ENCODE data around the gene DPH1.
A peak's percentile ranks its signal among the peaks of the same experiment; 100 is the strongest.
"Not testable (repeated sequence)": the region's sequence is repeated elsewhere in the genome, so short reads cannot be mapped to it uniquely, and the experiment has no call there.

Gene DPH1

DNA sequence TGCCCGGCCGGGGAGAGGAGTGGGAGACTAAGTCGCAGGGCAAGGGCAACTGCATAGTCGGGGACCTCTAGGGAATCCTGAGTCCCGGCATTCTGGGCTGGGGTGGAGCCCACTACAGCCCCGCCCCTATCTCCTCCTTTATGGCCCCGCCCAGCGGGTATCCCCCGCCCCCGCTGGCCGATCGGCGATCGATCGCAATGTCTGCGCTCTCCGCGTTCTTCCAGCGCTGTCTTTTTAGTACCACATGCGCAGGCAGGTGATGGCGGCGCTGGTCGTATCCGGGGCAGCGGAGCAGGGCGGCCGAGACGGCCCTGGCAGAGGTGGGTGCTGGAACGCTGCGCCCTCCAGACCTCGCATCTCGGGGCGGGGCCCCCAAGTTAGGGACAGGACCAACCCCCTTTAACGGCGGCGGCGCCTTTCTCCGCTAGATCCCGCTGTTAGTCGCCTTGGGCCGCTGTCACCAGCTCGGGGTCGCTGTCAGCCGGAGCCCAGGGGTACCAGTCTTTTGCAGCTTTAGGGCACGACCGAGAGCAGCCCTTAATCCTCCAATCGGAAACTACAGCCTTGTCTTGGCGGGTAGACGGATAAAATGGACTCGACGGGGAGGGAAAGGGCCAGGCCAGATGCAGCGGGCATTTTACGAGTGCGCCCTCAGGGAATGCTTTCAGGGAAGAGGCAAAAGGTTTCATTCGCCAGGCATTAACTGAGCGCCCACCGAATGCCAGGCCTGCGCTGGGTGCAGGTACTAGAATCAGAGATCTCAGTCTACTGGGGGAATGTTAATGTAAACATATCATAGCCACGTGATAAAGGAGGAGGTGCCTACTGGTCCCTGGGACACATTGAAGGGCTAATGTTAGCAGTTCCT is at the start of gene DPH1:
TSS of gene DPH1 (plus strand) at position 243 of the 868 bp plus-strand sequence. CDS start at position 260, 17 bp downstream.
- DNase-seq = peak; percentile 53 to 82

DNA sequence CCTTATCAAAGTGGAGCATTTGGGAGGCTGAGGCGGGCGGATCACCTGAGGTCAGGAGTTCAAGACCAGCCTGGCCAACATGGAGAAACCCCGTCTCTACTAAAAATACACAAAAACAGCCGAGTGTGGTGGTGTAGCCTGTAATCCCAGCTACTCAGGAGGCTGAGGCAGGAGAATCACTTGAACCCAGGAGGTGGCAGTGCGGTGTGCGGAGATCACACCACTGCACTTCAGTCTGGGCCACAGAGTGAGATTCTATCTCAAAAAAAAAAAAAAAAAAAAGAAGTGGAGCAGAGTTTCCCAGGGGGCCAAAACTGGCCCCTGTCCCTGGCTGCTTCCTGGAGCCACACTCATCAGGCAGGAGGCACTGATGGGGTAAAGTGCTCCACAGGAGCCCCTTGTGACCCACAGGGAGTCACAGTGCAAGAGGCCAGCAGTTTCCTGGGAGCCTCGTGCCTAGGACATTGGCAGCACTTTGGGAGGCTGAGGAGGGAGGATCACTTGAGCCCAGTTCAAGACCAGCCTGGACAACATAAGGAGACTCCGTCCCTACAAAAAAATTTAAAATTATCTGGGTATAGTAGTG is 49.2 kb upstream of the DPH1 start:
- DNase-seq = no peak

DNA sequence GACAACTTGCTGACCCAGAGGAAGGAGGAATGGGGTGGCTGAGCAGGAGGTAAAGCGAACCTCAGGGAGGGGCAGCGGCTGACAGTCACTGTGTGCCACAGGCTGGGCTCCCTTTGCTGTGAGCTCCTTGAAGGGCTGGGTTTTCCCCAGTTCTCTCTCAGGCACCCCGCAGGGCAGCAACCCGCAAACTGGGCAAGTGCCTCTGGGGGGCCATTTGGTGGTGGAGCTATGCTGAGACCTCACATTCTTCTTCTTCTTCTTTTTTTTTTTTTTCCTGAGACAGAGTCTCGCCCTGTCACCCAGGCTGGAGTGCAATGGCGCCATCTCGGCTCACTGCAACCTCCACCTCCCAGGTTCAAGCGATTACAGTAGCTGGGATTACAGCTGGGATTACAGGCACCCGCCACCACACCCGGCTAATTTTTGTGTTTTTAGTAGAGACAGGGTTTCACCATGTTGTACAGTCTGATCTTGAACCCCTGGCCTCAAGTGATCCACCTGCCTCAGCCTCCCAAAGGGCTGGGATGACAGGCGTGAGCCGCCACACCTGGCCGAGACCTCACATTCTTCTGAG is 47.1 kb upstream of the DPH1 start:
- DNase-seq = not testable (repeated sequence)

DNA sequence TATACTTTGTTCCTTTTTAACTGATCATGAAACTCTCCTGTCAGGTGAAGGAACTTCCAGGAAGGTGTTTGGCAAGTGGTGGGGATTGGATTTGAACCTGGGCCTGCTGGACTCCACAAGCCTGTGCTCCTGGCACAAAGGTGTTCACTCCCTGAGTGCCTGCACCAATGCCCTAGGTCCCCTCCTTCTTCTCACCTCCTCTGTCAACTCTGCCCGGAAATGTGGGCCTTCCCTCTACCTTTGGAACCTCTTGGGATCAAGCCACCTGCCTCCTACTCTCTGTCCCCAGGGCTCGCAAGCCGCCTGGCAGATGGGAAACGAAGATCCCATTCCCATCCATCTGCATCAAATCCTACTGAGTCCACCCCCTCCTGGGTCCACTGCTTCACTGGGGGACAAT is 44.9 kb upstream of the DPH1 start:
- DNase-seq = no peak

DNA sequence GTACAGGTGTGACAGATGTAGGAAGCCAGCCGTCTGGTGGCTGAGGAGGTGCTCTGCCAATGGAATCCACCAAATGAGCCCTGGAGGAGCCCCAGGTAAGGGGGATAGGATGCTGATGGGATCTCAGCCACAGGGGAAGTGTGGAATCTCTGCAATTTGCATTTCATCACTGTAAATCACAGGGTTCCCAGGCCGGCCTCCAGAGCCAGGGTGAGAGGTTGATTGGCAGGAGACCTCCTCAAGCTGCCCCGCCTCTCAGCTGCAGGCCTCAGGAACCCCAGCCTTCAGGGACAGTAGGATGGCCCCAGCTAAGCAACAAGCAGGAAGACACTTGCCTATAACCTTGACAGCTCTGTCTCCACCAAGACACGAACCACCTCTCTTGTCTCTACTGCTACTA is 44.3 kb upstream of the DPH1 start:
- DNase-seq = no peak

DNA sequence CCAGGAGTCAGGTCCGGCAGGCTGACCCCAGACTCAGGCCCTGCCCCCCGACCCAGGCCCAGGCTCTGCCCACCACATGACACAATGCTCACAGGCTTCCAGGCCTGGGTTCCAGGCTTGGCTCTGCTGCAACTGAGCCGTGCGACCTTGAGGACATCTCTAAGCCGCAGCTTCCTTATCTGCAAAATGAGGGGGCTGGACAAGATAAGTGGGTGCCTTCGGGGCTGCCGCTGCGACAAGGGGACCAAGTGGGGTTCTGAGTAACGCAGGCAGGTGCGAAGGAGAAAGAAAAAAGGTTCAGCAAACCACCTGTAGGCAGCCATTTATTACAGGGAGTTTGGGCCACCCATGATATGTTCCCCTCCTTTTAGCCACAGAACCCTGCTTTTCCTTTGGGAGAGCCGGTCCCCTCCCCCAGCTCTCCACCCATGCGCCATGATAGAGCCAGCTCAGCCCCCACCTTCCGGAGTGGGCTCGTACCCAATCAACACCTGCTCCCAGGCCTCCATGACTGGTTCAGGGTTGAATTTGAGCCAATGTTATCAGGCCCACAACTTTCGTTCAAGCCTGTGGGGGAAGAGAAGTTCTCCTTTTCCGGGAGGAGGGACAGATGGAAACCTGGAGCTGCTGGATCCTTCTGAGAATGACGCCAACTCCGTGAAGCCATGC is 43.0 kb upstream of the DPH1 start:
- no peak for DNase-seq

DNA sequence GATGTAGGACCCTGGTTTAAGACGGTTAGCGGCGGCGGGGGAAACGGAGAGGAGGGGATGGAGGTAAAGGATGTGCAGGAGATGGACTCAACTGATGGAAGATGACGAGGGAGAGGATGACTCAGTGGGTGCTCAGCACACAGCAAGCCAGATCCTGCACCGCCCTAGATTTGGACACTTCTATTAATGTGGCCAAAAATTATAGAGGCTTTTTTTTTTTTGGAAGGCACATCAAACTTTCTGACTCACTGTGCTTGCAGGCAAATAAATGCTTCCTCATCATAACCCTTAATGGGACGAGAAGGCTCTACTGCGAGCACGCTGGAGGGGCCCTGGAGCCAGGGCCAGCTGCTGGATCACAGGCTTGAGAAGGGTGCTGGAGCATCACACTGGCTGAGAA is 40.8 kb upstream of the DPH1 start:
- no peak for DNase-seq

DNA sequence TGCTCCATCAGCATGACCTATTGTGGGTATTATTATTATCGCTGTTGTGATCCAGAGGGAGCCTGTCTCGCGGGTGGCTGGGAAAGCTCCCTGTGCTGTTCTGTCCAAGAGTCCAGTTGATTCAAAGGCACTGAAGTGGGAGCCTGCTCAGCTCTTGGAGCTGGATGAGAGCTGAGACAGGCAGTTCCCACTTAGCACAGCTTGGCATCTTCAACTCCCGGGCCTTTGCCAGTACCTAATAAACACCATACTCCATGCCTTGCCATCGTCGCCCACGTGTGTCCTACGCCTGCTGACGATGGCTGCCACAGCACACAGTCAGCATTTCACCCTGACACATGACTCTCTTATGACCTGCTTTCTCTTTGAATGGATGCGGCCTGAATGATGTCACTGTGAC is 37.4 kb upstream of the DPH1 start:
- no peak for DNase-seq

DNA sequence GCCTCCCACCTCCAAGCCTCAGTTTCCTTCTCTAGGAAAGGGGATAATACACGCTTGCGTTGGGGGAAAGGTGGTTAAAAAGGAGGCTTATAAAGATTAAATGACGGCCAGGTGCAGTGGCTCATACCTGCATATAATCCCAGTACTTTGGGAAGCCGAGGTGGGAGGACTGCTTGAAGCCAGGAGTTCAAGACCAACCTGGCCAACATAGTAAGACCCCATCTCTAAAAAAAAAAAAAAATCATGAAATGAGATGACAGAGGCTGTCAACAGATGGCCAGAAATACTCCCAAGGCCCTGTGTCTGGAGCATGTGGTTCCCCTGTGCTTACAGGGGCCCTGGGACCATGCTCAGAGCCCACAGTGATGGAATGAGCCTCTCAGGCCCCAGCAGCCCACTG is 35.2 kb upstream of the DPH1 start:
- DNase-seq = no peak

DNA sequence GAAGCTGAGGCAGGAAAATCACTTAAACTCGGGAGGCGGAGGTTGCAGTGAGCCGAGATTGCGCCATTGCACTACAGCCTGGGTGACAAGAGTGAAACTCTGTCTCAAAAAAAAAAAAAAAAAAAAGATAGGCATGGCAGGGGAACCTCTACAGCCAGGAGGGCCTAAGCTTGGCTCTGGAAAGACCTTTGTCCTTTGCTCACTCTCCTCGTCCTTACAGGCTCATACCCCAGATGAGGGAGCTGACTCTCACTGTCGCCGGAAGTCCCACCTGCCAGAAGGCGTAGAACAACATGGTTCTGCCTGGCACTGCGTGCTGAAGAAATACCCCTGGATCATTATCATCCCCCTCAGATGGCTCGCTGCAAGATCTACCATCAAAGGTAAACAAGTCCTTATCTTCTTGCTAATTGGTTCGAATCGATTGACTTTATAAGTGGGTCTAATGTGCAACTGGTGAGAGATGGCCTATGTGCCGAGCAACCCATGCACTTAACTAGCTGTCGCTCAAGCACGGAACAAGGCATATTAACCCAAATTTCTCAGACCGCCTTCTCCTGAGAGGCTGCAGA is 34.5 kb upstream of the DPH1 start:
- no peak for DNase-seq

DNA sequence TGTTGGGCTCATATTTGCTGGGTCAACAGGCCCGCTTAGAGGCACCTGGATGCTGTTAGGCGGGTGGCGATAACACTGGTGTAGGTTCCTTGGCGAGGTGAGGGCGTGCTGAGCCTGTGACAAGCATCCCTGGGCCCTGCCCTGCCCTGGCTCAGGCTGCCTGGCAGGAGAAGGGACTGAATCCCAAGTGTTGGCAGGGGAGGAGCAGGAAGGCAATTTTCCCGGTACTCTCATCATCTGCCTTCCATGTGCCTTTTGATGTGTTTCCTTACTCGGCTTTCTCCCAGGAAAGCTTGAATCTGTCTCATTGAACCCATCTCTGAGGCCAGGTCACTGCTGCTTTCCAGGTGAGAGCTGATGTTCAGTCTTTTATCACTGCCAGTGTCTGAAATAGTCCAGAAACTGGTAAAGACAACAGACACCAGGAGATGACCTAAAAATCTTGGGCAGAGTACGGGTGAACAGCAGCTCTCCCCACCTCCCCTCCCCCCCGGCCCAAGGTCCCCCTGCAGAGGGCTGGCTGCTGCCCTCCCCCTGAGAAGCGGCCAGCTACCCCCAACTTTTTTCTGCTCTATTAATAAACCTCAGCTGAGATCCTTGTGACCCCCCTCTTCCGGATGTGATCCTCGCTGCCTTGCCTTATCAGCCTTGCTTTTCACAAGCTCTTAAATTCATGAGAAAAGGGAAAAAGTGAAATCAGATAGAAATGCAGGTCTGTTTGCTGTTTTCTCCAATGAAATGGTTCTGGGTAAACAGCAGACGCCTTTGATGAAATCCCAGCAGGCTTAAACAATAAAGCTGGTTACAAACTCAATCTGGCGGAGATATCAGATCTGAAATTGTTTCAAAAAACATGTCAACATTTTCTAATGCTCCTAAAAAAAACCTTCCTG is 33.8 kb upstream of the DPH1 start:
- peak; percentile 36 to 81 for DNase-seq

DNA sequence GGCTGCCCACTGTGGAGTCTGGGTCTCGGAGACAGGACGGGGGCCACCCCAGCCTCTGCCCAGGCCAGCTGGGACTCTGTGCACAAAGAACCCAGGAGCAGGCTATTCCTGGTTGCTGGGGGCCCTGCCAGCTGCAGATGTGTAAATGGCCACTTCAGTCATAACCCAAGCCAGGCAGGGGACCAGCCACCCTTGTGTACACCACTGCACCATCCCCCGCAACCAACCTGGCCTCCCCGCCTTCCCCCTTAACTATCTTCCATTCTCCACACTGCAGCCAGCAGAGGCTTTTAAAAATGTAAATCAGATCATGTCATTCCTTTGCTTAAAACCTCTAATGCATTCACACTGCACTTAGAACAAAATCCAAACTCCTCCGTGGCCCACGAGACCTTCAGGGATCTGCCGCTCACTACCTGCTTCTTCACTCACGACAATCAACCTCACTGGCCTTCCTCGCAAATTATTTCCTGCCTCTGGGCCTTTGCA is 33.1 kb upstream of the DPH1 start:
- no peak for DNase-seq

DNA sequence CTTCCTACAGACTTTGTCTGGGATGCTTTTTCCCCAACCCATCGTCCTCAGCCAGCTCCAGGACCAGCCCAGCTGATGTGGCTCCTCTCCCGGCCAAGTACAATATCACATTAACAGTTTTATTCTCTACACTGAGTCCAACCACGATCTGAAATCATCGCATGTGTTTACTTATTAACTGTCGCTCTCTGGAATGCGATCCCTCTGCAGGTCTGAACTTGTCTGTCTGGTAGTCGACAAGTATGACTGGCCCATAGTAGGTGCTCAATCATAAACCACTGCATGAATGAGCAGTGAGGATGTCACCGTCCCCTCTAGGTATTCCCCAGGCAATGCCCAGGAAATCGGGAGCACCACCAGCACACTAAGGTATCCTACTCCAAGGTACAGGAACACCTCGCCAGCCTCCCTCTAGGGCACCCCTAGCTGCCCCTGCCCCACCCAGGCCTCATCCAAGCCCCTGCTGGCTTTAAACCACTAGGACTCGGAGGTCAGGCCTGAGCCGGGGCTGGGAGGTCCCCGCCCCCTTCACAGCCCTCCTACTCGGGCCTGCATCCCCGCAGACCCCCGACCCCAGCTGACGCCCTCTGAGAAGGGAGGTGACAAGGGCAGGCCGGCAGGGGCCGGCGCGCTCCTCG is 32.5 kb upstream of the DPH1 start:
- no peak for DNase-seq

DNA sequence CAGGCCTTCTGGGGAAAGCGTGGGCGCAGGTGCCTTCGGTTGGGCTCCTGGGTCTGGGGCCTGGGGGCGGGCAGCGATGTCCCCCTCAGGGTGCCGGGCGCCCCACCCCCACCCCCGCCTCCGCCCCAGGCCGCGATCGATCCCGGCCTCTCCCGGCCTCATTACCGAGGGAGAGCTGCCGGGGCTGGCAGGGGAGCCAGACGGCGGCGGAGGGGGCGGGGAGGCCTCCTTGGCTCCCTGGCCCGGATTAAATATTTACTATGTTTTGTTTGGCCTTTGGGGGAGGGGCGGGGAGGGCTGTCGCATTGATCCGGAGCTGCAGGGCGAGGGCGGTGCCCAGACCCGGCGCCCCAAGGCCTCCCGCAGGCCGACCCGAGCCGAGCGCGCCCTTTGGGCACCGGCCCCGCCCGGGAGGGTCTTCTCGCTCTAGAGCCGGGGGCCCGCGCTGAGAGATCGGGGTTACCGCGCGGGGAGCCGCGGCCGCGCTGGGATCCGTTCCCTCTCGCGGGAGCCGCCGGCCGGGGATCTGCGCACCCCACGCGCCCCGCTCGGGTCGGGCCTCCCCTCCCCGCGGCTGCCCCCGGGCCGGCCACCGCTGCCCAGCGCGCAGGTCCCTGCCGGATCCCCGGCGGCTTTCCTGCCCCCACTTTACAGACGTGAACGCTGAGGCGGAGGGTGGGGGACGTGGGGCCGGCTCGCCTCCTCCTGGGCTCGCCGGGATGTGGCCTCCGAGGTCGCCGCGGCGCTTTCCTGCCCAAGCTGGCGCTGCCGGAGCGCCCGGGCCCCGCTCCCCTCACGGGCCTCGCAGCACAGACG is 31.8 kb upstream of the DPH1 start:
- no peak for DNase-seq

DNA sequence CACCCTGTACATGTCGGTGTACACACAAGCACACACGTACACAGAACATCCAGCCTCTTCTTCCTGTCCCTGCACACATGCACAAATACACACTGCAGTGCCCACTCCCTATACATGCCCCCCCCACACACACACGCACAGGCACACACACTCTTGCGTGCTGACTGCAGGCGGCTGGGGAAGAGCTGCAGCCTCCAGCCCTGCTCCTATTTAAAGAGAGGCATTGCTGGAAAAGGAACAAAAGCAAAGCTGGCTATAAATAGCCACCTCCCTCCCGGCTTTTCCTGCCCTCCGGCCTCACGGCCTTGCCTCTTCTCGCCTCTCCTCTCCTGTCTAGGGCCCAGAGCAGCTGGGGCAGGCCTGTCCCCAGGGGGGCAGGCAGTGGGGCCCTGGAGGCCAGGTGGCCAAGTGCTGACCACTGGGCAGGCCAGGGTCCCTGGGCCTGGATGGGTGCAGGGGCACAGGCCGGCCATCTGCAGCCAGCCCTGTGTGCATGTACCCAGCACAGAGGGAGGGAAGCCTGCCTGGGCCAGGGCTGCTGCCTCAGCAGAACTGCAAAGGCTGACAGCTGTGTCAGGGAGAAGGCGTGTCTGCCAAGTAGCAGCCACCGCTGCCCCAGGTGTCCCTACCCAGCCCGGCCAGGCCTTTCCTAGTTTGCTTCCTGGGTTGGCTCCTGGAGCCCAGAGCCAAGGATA is 30.2 kb upstream of the DPH1 start:
- peak in 1 of 2 experiments; percentile 63 for DNase-seq

DNA sequence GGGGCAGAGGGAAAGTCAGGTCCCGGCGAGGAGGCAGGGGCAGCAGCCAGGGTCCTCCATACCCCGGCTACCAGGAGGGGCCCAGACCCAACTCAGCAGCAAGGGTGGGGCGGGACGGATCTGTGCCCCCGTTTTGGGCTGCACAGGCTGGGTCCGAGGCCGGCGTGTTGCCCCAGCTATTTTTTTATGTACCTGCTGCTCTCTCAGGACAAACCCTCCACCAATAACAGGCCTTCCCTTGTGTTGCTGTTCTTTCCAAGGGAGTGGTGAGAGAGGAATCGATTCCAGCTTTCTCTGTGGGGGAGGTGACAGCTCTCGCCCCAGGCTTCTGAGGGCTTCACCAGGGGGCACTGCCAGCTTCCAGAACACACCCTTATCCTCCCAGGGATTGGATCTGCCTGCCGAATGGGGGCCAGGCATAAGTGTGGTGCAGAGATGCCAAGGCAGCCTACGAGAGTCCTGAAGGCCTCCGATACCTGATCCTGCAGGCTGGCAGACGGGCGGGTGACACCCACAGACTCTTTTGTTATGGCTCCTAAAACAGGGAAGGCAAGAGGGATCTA is 27.1 kb upstream of the DPH1 start:
- DNase-seq = no peak

DNA sequence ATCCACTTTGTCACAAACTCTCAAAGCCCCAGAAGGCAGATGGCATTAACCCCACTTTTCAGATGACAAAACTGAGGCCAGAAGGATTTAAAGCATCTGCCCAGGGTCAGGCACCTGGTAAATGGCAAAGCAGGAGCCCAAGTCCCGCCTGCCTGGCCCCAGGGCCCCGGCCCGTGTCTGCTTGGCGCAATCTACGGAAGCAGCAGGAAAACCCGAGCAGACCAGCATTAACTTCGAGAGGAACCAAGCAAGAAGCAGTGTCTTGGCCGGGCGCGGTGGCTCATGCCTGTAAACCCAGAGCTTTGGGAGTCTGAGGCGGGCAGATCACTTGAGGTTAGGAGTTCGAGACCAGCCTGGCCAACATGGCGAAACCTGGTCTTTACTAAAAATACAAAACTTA is 26.4 kb upstream of the DPH1 start:
- DNase-seq = no peak

DNA sequence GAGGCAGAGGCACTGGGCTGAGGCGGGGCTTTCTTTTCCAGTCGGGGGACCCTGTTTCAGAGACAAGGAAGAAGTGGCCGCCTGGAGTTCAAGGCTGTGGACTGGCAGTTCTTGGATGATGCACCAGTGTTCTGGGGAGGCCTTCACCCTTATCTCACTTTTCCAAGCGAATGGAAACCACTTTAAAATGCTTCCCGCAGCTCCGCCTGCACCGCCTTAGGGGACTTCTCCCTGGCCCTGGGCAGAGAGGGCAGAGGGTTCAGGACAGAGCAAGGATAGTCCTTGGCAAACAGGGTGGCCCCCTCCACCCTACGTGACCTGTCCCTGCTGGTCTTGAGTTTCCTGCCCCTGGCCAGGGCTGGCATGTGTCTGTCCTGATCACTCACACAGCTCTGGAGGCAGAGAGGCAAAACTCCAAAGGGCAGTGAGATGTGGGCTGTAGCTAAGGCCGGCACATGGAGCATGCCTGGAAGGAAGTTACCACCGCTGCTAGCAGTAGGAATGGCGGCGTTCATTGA is 25.5 kb upstream of the DPH1 start:
- no peak for DNase-seq

Data from cerebellar nuclear complex (tissue), 1 donor.